Upper lobe of left lung (tissue), 4 donors: Measurements from ENCODE around the gene SLC26A9.

Experiments used
- EP300 ChIP-seq, 4 donors: sonication (generic); formaldehyde crosslinking; IDR thresholded peaks; one replicate each; pipeline ENCODE4 v1.5.1; 2017; ENCODE audit warnings: antibody characterized with exemption in 4 of 4, control low read depth in 2 of 4
- POLR2A ChIP-seq, 4 donors: fragments of 450-650 bp; IDR thresholded peaks; one replicate each; pipeline ENCODE4 v1.5.1; 2016 to 2017; ENCODE audit warnings: antibody characterized with exemption in 4 of 4, mild to moderate bottlenecking in 2 of 4
- TF ChIP-seq, protein P1 (sequence below), 6 experiments: fragments of 450-650 bp in 4 of 6; fragments of 200-600 bp in 2 of 6; sonication (generic) in 2 of 6; IDR thresholded peaks; one replicate each; pipeline ENCODE4 v1.5.1; 2016 to 2019; ENCODE audit warnings: antibody characterized with exemption in 6 of 6

- TF ChIP-seq POLR2A (IDR thresholded peaks at IDR 0.05): no peak
- TF ChIP-seq, protein P1, sequence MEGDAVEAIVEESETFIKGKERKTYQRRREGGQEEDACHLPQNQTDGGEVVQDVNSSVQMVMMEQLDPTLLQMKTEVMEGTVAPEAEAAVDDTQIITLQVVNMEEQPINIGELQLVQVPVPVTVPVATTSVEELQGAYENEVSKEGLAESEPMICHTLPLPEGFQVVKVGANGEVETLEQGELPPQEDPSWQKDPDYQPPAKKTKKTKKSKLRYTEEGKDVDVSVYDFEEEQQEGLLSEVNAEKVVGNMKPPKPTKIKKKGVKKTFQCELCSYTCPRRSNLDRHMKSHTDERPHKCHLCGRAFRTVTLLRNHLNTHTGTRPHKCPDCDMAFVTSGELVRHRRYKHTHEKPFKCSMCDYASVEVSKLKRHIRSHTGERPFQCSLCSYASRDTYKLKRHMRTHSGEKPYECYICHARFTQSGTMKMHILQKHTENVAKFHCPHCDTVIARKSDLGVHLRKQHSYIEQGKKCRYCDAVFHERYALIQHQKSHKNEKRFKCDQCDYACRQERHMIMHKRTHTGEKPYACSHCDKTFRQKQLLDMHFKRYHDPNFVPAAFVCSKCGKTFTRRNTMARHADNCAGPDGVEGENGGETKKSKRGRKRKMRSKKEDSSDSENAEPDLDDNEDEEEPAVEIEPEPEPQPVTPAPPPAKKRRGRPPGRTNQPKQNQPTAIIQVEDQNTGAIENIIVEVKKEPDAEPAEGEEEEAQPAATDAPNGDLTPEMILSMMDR (IDR thresholded peaks at IDR 0.05): no peak
- no peak for TF ChIP-seq EP300 (IDR thresholded peaks at IDR 0.05)
Measured at GRCh38 chr1:205930799-205931281, 12.4 kb downstream of the SLC26A9 start.
